Measurements from ENCODE around the gene LTBP1. TPM values are rescaled to one million over a fixed set of nuclear protein-coding genes. Genes with fewer than 3 reads are reported as not detected.

LTBP1 gene
- total RNA-seq, 1 donor from 2014 or later, result 36.0 TPM

GRCh38 chr2:33073018-33073417 lies 126.3 kb downstream of the LTBP1 start:
- ATAC-seq, result no peak
- no peaks in the 10 kb centered on the region for H3K4me1 ChIP-seq
- intact Hi-C loops (cut with DNase I), result no loop called here
- H3K36me3 ChIP-seq, result no peaks in the 10 kb centered on the region
- DNase-seq, result no peak
- H3K9me3 ChIP-seq, result no peaks in the 10 kb centered on the region
- no peaks in the 10 kb centered on the region for H3K27me3 ChIP-seq
- H3K4me3 ChIP-seq, result no peak overlapping the region
- no peak overlapping the region for H3K27ac ChIP-seq
- TF ChIP-seq, protein P1, sequence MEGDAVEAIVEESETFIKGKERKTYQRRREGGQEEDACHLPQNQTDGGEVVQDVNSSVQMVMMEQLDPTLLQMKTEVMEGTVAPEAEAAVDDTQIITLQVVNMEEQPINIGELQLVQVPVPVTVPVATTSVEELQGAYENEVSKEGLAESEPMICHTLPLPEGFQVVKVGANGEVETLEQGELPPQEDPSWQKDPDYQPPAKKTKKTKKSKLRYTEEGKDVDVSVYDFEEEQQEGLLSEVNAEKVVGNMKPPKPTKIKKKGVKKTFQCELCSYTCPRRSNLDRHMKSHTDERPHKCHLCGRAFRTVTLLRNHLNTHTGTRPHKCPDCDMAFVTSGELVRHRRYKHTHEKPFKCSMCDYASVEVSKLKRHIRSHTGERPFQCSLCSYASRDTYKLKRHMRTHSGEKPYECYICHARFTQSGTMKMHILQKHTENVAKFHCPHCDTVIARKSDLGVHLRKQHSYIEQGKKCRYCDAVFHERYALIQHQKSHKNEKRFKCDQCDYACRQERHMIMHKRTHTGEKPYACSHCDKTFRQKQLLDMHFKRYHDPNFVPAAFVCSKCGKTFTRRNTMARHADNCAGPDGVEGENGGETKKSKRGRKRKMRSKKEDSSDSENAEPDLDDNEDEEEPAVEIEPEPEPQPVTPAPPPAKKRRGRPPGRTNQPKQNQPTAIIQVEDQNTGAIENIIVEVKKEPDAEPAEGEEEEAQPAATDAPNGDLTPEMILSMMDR (IDR thresholded peaks at IDR 0.05), result no peak

DNA sequence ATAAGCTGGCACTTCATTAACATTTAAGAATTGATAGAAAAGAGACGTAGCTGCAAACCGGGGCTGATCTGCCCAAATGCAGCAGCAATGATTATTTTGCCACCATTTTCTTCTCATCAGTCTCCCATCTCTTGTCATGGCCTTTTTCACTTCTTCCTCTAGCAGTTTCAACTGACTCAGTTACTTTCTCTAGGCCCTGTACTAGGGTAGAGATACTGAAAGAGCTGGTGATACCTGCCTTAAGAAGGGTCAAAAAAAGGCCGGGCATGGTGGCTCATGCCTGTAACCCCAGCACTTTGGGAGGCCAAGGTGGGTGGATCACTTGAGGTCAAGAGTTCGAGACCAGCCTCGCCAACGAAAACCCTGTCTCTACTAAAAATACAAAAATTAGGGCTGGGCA lies 127.4 kb downstream of the LTBP1 start:
- ATAC-seq, result no peak
- Histone ChIP-seq H3K27me3 (no peaks in the 10 kb centered on the region), H3K4me3 (no peak overlapping the region), H3K4me1 (no peaks in the 10 kb centered on the region), H3K27ac (no peak overlapping the region), H3K9me3 (no peaks in the 10 kb centered on the region), H3K36me3 (no peaks in the 10 kb centered on the region)
- no peak for DNase-seq
- TF ChIP-seq, protein P1 (IDR thresholded peaks at IDR 0.05), result no peak
- intact Hi-C loops (cut with DNase I), result no loop called here

DNA sequence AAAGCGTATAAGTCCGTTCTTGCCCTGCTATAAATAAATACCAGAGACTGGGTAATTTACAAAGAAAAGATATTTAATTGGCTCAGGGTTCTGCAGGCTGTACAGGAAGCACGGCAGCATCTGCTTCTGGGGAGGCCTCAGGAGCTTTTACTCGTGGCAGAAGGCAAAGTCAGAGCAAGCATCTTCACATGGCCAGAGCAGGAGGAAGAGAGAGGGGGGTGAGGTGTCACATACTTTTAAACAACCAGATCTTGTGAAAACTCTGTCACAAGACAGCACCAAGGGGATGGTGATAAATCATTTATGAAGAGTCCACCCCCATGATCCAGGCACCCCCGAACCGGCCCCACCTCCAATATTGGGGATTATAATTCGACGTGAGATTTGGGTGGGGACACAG lies 130.6 kb downstream of the LTBP1 start:
- Histone ChIP-seq H3K27me3 (no peaks in the 10 kb centered on the region), H3K4me3 (no peak overlapping the region), H3K27ac (no peak overlapping the region), H3K36me3 (no peaks in the 10 kb centered on the region), H3K4me1 (no peaks in the 10 kb centered on the region), H3K9me3 (no peaks in the 10 kb centered on the region)
- no peak for DNase-seq
- intact Hi-C loops (cut with DNase I), result no loop called here
- ATAC-seq, result no peak
- TF ChIP-seq, protein P1 (IDR thresholded peaks at IDR 0.05), result no peak

GRCh38 chr2:33077844-33078243 lies 131.1 kb downstream of the LTBP1 start:
- no peaks in the 10 kb centered on the region for H3K4me1 ChIP-seq
- H3K9me3 ChIP-seq, result no peaks in the 10 kb centered on the region
- H3K36me3 ChIP-seq, result no peaks in the 10 kb centered on the region
- ATAC-seq (no peak), DNase-seq (no peak)
- intact Hi-C loops (cut with DNase I), result no loop called here
- no peak overlapping the region for H3K4me3 ChIP-seq
- no peak overlapping the region for H3K27ac ChIP-seq
- H3K27me3 ChIP-seq, result no peaks in the 10 kb centered on the region
- TF ChIP-seq, protein P1 (IDR thresholded peaks at IDR 0.05), result no peak

- ATAC-seq, result no peak
- H3K9me3 ChIP-seq, result no peaks in the 10 kb centered on the region
- TF ChIP-seq, protein P1 (IDR thresholded peaks at IDR 0.05), result no peak
- H3K27ac ChIP-seq, result no peak overlapping the region
- intact Hi-C loops (cut with DNase I), result no loop called here
- H3K4me3 ChIP-seq, result no peak overlapping the region
- H3K27me3 ChIP-seq, result no peaks in the 10 kb centered on the region
- H3K36me3 ChIP-seq, result no peaks in the 10 kb centered on the region
- peaks cover 9% of the 10 kb centered on the region for H3K4me1 ChIP-seq
- no peak for DNase-seq
Observed at GRCh38 chr2:33081691-33082090, 134.9 kb downstream of the LTBP1 start.

DNA sequence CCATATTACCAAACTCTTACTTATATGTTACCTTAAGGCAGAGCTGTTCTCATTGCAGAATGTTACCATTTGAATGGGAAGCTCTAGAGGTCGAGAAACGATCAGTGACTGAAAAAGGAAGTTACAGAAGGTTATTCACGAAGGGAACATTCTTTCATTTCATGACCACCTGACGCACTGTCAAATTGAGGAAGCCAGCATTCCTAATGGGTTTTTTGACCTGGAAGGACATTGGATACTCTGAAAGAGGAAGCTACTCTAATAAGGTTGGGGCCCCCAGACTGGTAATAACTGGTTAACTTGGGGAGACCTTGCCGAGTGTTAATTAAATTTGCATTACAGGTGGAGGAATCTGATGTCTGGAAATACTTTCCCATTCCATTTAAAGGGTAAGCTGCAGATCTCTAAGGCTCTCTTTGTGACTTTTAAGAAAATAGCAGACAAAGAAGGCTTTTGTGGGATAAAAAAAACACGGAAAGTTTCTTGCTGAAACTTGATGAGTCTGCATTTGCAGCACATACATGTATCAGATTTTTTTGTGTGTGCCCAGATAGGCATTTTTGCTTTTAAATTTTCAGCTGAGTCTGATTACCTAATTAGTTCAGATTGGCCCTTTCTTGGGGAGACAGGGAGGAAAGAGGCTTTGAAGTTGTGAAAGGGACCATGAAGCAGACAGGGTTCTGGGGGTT lies 137.1 kb downstream of the LTBP1 start:
- Histone ChIP-seq H3K9me3 (no peaks in the 10 kb centered on the region), H3K27me3 (no peaks in the 10 kb centered on the region), H3K27ac (no peak overlapping the region), H3K4me1 (peaks cover 9% of the 10 kb centered on the region), H3K4me3 (no peak overlapping the region), H3K36me3 (no peaks in the 10 kb centered on the region)
- TF ChIP-seq, protein P1 (IDR thresholded peaks at IDR 0.05), result no peak
- DNase-seq (no peak), ATAC-seq (no peak)
- intact Hi-C loops (cut with DNase I), result no loop called here
